ENCODE results near the gene SERPINA3. TPM values are rescaled to one million over a fixed set of nuclear protein-coding genes. Genes with fewer than 3 reads are reported as not detected.

Gene SERPINA3
- total RNA-seq, 2 experiments from 2014 or later = not detected

- no peak overlapping the region for H3K27ac Mint-ChIP-seq
- no peaks in the 10 kb centered on the region for H3K36me3 Mint-ChIP-seq
- POLR2A ChIA-PET = no interaction called here
- H3K9me3 Mint-ChIP-seq = peaks cover under 1% of the 10 kb centered on the region
- H3K4me3 Mint-ChIP-seq = no peak overlapping the region
- DNase-seq (no peak), ATAC-seq (ENCODE audit: low read depth) (no peak)
- H3K27me3 Mint-ChIP-seq = no peaks in the 10 kb centered on the region
- no peaks in the 10 kb centered on the region for H3K4me1 Mint-ChIP-seq
These were observed 38.9 kb downstream of the SERPINA3 start for GRCh38 chr14:94650806-94651805.

GRCh38 chr14:94653321-94653720, 41.1 kb downstream of the SERPINA3 start:
- POLR2A ChIA-PET = no interaction called here
- H3K4me1 Mint-ChIP-seq = no peaks in the 10 kb centered on the region
- no peak overlapping the region for H3K27ac Mint-ChIP-seq
- no peak overlapping the region for H3K4me3 Mint-ChIP-seq
- H3K27me3 Mint-ChIP-seq = no peaks in the 10 kb centered on the region
- H3K36me3 Mint-ChIP-seq = no peaks in the 10 kb centered on the region
- no peaks in the 10 kb centered on the region for H3K9me3 Mint-ChIP-seq
- ATAC-seq (ENCODE audit: low read depth) = no peak
- no peak for DNase-seq

- H3K9me3 Mint-ChIP-seq = no peaks in the 10 kb centered on the region
- no peak overlapping the region for H3K4me3 Mint-ChIP-seq
- H3K4me1 Mint-ChIP-seq = no peaks in the 10 kb centered on the region
- no peaks in the 10 kb centered on the region for H3K36me3 Mint-ChIP-seq
- no peak overlapping the region for H3K27ac Mint-ChIP-seq
- POLR2A ChIA-PET = no interaction called here
- H3K27me3 Mint-ChIP-seq = no peaks in the 10 kb centered on the region
- DNase-seq (no peak), ATAC-seq (ENCODE audit: low read depth) (no peak)
These were observed 42.1 kb downstream of the SERPINA3 start for GRCh38 chr14:94654071-94654861.

GRCh38 chr14:94655169-94655710, 43.0 kb downstream of the SERPINA3 start:
- Mint-ChIP-seq H3K27ac (no peak overlapping the region), H3K4me1 (no peaks in the 10 kb centered on the region), H3K9me3 (no peaks in the 10 kb centered on the region), H3K27me3 (no peaks in the 10 kb centered on the region), H3K36me3 (no peaks in the 10 kb centered on the region), H3K4me3 (no peak overlapping the region)
- no peak for DNase-seq
- no peak for ATAC-seq (ENCODE audit: low read depth)
- POLR2A ChIA-PET = no interaction called here

GRCh38 chr14:94656043-94656442, 43.9 kb downstream of the SERPINA3 start:
- POLR2A ChIA-PET = no interaction called here

GRCh38 chr14:94659256-94659655, 47.1 kb downstream of the SERPINA3 start:
- ATAC-seq (ENCODE audit: low read depth) (no peak), DNase-seq (no peak)
- Mint-ChIP-seq H3K4me3 (no peak overlapping the region), H3K36me3 (no peaks in the 10 kb centered on the region), H3K27me3 (peaks cover 4% of the 10 kb centered on the region), H3K27ac (no peak overlapping the region), H3K9me3 (no peaks in the 10 kb centered on the region), H3K4me1 (no peaks in the 10 kb centered on the region)
- POLR2A ChIA-PET = no interaction called here

More at GRCh38 chr14:94656043-94656442, 43.9 kb downstream of the SERPINA3 start:
- no peak for DNase-seq
- no peaks in the 10 kb centered on the region for H3K4me1 Mint-ChIP-seq
- H3K9me3 Mint-ChIP-seq = no peaks in the 10 kb centered on the region
- no peak overlapping the region for H3K27ac Mint-ChIP-seq
- no peaks in the 10 kb centered on the region for H3K27me3 Mint-ChIP-seq
- no peak for ATAC-seq (ENCODE audit: low read depth)
- H3K4me3 Mint-ChIP-seq = no peak overlapping the region
- no peaks in the 10 kb centered on the region for H3K36me3 Mint-ChIP-seq

GRCh38 chr14:94659901-94660300, 47.7 kb downstream of the SERPINA3 start:
- POLR2A ChIA-PET = no interaction called here
- ATAC-seq (ENCODE audit: low read depth) (no peak), DNase-seq (no peak)
- Mint-ChIP-seq H3K4me1 (no peaks in the 10 kb centered on the region), H3K4me3 (no peak overlapping the region), H3K36me3 (no peaks in the 10 kb centered on the region), H3K9me3 (no peaks in the 10 kb centered on the region), H3K27ac (no peak overlapping the region), H3K27me3 (peaks cover 4% of the 10 kb centered on the region)

GRCh38 chr14:94660306-94660946, 48.2 kb downstream of the SERPINA3 start:
- POLR2A ChIA-PET = no interaction called here
- Mint-ChIP-seq H3K27ac (no peak overlapping the region), H3K4me1 (no peaks in the 10 kb centered on the region), H3K9me3 (no peaks in the 10 kb centered on the region), H3K36me3 (no peaks in the 10 kb centered on the region), H3K27me3 (peaks cover 4% of the 10 kb centered on the region), H3K4me3 (no peak overlapping the region)
- DNase-seq = no peak
- ATAC-seq (ENCODE audit: low read depth) = no peak

- no peaks in the 10 kb centered on the region for H3K36me3 Mint-ChIP-seq
- ATAC-seq (ENCODE audit: low read depth) (no peak), DNase-seq (no peak)
- POLR2A ChIA-PET = no interaction called here
- no peaks in the 10 kb centered on the region for H3K9me3 Mint-ChIP-seq
- peaks cover 10% of the 10 kb centered on the region for H3K27me3 Mint-ChIP-seq
- H3K4me1 Mint-ChIP-seq = no peaks in the 10 kb centered on the region
- H3K27ac Mint-ChIP-seq = no peak overlapping the region
- no peak overlapping the region for H3K4me3 Mint-ChIP-seq
These were observed 51.3 kb downstream of the SERPINA3 start for GRCh38 chr14:94663538-94663937.

- H3K4me1 Mint-ChIP-seq = no peaks in the 10 kb centered on the region
- no peak for DNase-seq
- POLR2A ChIA-PET = no interaction called here
- H3K27me3 Mint-ChIP-seq = peaks cover 10% of the 10 kb centered on the region
- no peak overlapping the region for H3K27ac Mint-ChIP-seq
- H3K36me3 Mint-ChIP-seq = no peaks in the 10 kb centered on the region
- no peaks in the 10 kb centered on the region for H3K9me3 Mint-ChIP-seq
- H3K4me3 Mint-ChIP-seq = no peak overlapping the region
- no peak for ATAC-seq (ENCODE audit: low read depth)
These were observed 51.9 kb downstream of the SERPINA3 start for GRCh38 chr14:94663965-94664704.

GRCh38 chr14:94665121-94665520, 52.9 kb downstream of the SERPINA3 start:
- no peak overlapping the region for H3K27ac Mint-ChIP-seq
- no peak overlapping the region for H3K4me3 Mint-ChIP-seq
- peaks cover 13% of the 10 kb centered on the region for H3K27me3 Mint-ChIP-seq

GRCh38 chr14:94665544-94665943, 53.4 kb downstream of the SERPINA3 start:
- ATAC-seq (ENCODE audit: low read depth) (no peak), DNase-seq (no peak)
- POLR2A ChIA-PET = no interaction called here
- peaks cover 16% of the 10 kb centered on the region for H3K27me3 Mint-ChIP-seq
- no peaks in the 10 kb centered on the region for H3K9me3 Mint-ChIP-seq
- H3K4me1 Mint-ChIP-seq = no peaks in the 10 kb centered on the region
- no peak overlapping the region for H3K4me3 Mint-ChIP-seq
- H3K27ac Mint-ChIP-seq = no peak overlapping the region
- H3K36me3 Mint-ChIP-seq = no peaks in the 10 kb centered on the region

More at GRCh38 chr14:94665121-94665520, 52.9 kb downstream of the SERPINA3 start:
- no peaks in the 10 kb centered on the region for H3K4me1 Mint-ChIP-seq
- no peaks in the 10 kb centered on the region for H3K9me3 Mint-ChIP-seq
- no peak for ATAC-seq (ENCODE audit: low read depth)
- no peaks in the 10 kb centered on the region for H3K36me3 Mint-ChIP-seq
- DNase-seq = no peak
- POLR2A ChIA-PET = no interaction called here
